ENCODE results near the gene POGK.

Gene POGK

GRCh38 chr1:166836733-166837132 is 2.5 kb upstream of the POGK start:
- Histone ChIP-seq H3K9me3 (ENCODE audit: insufficient read depth, low read length) (no peaks in the 10 kb centered on the region), H3K4me2 (ENCODE audit: low read depth, low read length, poor library complexity, severe bottlenecking) (no peak overlapping the region), H3F3A (ENCODE audit: insufficient read depth) (0 out of 2 replicates have a peak, but pooled peaks cover 6% of the 10 kb centered on the region), H3K36me3 (ENCODE audit: low read length) (peaks cover 7% of the 10 kb centered on the region), H3K27ac (ENCODE audit: low read depth, low read length) (no peak overlapping the region), H3K27me3 (ENCODE audit: low read length) (no peaks in the 10 kb centered on the region), H3K4me3 (ENCODE audit: insufficient read depth, low read length, poor library complexity, severe bottlenecking) (no peak overlapping the region), H3K9ac (ENCODE audit: low read length) (no peak overlapping the region), H3K9me2 (replicated peaks; ENCODE audit: insufficient read depth, low read length) (no peaks in the 10 kb centered on the region), H2AFZ (ENCODE audit: low read depth, low read length, severe bottlenecking) (no peak overlapping the region), H4K20me1 (ENCODE audit: low read depth, low read length) (no peaks in the 10 kb centered on the region; the same call in 1 of the 2 replicates), H3K79me2 (ENCODE audit: insufficient read depth, low read length) (peaks cover 17% of the 10 kb centered on the region)
- TF ChIP-seq, protein P1, sequence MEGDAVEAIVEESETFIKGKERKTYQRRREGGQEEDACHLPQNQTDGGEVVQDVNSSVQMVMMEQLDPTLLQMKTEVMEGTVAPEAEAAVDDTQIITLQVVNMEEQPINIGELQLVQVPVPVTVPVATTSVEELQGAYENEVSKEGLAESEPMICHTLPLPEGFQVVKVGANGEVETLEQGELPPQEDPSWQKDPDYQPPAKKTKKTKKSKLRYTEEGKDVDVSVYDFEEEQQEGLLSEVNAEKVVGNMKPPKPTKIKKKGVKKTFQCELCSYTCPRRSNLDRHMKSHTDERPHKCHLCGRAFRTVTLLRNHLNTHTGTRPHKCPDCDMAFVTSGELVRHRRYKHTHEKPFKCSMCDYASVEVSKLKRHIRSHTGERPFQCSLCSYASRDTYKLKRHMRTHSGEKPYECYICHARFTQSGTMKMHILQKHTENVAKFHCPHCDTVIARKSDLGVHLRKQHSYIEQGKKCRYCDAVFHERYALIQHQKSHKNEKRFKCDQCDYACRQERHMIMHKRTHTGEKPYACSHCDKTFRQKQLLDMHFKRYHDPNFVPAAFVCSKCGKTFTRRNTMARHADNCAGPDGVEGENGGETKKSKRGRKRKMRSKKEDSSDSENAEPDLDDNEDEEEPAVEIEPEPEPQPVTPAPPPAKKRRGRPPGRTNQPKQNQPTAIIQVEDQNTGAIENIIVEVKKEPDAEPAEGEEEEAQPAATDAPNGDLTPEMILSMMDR (IDR thresholded peaks at IDR 0.05; ENCODE audit: insufficient read depth, low read length, poor library complexity, severe bottlenecking), result no peak
- no peak for TF ChIP-seq EZH2phosphoT487 (conservative IDR thresholded peaks at IDR 0.05; ENCODE audit: low read length)

DNA sequence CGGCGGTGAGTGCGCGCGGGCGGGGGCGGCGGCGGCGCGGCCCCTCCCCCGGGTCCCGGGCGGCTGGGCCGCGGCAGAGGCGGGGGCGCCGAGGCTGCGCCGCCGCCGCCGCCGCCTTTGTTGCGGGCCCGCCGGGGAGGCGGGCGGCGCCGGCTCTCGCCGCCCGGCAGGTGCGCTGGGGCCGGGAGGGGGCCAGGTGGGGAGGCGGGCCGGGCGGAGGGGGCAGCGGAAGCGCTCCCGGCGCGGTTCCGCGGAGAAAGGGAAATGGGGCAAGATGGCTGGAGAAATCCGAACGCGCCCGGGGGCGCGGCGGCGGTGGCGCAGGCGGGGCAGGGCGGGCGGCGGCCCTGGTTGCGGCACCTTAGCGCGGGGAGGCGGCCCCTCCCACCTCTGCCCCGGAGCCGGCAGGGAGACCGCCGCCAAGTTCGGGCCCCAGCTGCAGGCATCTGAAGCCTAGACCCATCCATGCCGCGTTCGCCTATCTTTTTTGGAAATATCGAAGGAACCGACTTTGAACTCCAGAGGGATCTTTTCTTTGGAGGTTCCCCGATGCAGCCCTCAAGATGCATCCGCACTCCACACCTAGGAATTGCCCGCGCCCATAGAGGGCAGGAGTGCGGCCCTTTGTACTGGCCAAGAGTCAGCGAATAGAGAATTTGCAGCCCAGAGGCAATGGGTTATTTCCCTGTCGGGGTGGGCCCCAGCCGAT is 479 bp downstream of the POGK start:
- Histone ChIP-seq H3K27ac (ENCODE audit: low read depth, low read length) (peak overlapping the region; percentile 57), H3K4me3 (ENCODE audit: insufficient read depth, low read length, poor library complexity, severe bottlenecking) (peak overlapping the region; percentile 89), H4K20me1 (ENCODE audit: low read depth, low read length) (peaks cover 3% of the 10 kb centered on the region; the same call in 1 of the 2 replicates), H3K9me2 (replicated peaks; ENCODE audit: insufficient read depth, low read length) (no peaks in the 10 kb centered on the region), H3K4me2 (ENCODE audit: low read depth, low read length, poor library complexity, severe bottlenecking) (peak overlapping the region; percentile 78), H3K27me3 (ENCODE audit: low read length) (no peaks in the 10 kb centered on the region), H3K36me3 (ENCODE audit: low read length) (peaks cover 15% of the 10 kb centered on the region), H3K9me3 (ENCODE audit: insufficient read depth, low read length) (no peaks in the 10 kb centered on the region), H3K9ac (ENCODE audit: low read length) (peak overlapping the region; percentile 84), H3K79me2 (ENCODE audit: insufficient read depth, low read length) (peaks cover 42% of the 10 kb centered on the region), H3F3A (ENCODE audit: insufficient read depth) (0 out of 2 replicates have a peak, but pooled peaks cover 6% of the 10 kb centered on the region), H2AFZ (ENCODE audit: low read depth, low read length, severe bottlenecking) (no peak overlapping the region)
- TF ChIP-seq EZH2phosphoT487 (conservative IDR thresholded peaks at IDR 0.05; ENCODE audit: low read length), result no peak
- TF ChIP-seq, protein P1 (IDR thresholded peaks at IDR 0.05; ENCODE audit: insufficient read depth, low read length, poor library complexity, severe bottlenecking), result no peak

- H3F3A ChIP-seq (ENCODE audit: insufficient read depth), result 0 out of 2 replicates have a peak, but pooled peaks cover 6% of the 10 kb centered on the region
- no peak for TF ChIP-seq EZH2phosphoT487 (conservative IDR thresholded peaks at IDR 0.05; ENCODE audit: low read length)
- TF ChIP-seq, protein P1 (IDR thresholded peaks at IDR 0.05; ENCODE audit: insufficient read depth, low read length, poor library complexity, severe bottlenecking), result no peak
- H3K4me3 ChIP-seq (ENCODE audit: insufficient read depth, low read length, poor library complexity, severe bottlenecking), result peak overlapping the region; percentile 89
- H2AFZ ChIP-seq (ENCODE audit: low read depth, low read length, severe bottlenecking), result no peak overlapping the region
- peaks cover 3% of the 10 kb centered on the region; the same call in 1 of the 2 replicates for H4K20me1 ChIP-seq (ENCODE audit: low read depth, low read length)
- no peaks in the 10 kb centered on the region for H3K27me3 ChIP-seq (ENCODE audit: low read length)
- H3K4me2 ChIP-seq (ENCODE audit: low read depth, low read length, poor library complexity, severe bottlenecking), result peak overlapping the region; percentile 78
- peaks cover 42% of the 10 kb centered on the region for H3K79me2 ChIP-seq (ENCODE audit: insufficient read depth, low read length)
- H3K36me3 ChIP-seq (ENCODE audit: low read length), result peaks cover 15% of the 10 kb centered on the region
- H3K9me3 ChIP-seq (ENCODE audit: insufficient read depth, low read length), result no peaks in the 10 kb centered on the region
- H3K27ac ChIP-seq (ENCODE audit: low read depth, low read length), result peak overlapping the region; percentile 57
- no peaks in the 10 kb centered on the region for H3K9me2 ChIP-seq (replicated peaks; ENCODE audit: insufficient read depth, low read length)
- H3K9ac ChIP-seq (ENCODE audit: low read length), result peak overlapping the region; percentile 84
Measured at GRCh38 chr1:166840309-166841274, 1.3 kb downstream of the POGK start.
